GM18517 (cell line): ENCODE data around the gene ZBTB38.

Source experiments
- ATAC-seq: cut with Tn5 transposase; IDR thresholded peaks from one replicate; pipeline ENCODE4 v1.9.1; 2021; ENCODE audit warnings: mild to moderate bottlenecking, moderate library complexity; ENCODE audit not compliant: unreplicated experiment

The ZBTB38 gene

GRCh38 chr3:141368062-141368924, at the start of gene ZBTB38:
TSS of gene ZBTB38 (plus strand) at chr3:141368504. CDS start at chr3:141442389, 73,885 bp downstream.
- ATAC-seq = no peak

DNA sequence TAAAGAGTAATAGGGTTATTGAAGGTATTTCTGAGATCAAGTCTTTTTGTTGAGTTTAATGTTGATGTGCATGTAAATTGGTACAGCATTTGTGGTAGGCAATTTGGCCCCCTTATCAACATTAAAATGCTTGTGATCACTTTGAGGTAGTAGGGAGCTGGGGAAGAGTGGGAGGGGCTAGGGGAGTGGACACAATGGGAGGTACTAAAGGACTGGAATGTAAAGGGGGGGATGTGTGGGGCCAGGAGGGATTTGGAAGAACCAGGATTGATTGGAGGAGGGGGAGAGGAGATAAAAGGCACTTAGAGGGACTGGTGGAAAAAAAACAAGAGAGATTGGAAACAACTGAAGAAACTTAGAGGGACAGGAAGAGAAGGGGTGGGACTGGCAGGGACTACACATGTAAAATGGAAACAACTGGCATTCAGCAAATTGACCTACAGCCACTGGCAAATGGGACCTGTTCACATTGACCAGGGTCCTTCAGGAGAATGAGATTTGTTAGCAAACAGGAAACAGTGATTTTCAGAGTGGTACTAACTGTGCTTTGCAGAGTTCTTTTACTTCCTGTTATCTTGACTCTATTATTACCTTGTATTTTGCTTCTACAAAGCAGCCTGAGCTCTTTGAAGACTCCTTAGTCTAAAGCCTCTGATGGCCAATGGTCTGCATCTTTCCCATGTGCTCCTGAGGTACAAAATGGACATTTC, 47.8 kb upstream of the ZBTB38 start:
- no peak for ATAC-seq

DNA sequence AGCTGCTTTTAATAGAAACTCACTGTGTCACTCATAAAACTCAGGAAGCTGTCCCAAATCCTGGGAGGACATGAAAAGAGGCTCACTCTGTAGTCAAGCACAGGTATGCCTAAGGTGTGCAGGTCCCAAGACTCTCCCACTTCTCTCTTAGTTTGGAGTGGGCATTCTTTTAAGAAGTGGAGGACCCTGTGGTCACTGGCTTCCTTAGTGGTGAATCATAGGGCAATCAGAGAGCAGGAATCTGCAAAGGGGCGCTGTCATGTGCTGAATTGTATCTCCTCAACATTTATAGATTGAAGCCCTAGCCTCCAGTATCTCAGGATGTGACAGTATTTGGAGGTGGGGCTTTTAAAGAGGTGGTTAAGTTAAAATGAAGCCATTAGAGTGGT, 47.2 kb upstream of the ZBTB38 start:
- no peak for ATAC-seq

GRCh38 chr3:141323936-141324704, 44.2 kb upstream of the ZBTB38 start:
- ATAC-seq = no peak

DNA sequence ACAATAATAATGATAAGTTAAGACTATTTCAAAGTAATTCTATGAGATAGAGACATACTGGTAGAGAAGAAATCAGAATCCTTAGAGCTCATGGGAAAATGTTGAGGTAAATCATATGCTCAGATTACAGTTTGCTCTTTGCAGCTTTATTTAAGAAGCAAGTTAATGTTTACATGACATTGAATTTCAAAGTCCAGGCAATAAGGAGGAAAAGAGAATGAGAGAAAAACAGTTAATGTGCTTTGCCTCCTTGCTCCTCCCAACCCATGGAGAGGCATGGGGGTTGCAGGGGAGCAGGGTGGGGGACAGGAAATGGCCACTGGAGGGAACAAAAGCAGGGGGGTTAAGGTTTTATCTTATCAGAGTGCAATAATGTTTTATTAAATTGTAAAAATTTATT, 42.2 kb upstream of the ZBTB38 start:
- ATAC-seq = no peak

DNA sequence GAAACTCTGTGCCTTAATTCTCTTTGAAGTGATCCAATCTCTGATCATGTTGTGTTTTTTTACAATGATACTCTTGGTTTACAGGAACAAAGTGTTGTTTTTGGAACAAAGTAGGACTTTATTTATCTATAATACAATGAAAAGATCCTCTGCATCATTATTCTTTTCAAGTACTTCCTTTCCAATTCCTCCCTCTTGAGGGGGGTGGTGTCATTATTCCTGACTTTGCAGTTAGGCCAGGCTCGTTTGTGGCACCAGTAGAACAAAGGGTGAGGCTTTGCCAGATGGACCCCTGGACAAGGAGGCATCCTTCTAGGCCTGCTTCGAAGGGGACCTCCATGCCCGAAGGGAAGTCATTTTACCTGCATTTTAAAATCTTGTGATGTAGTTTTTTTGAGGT, 41.7 kb upstream of the ZBTB38 start:
- ATAC-seq = no peak

GRCh38 chr3:141328286-141329166, 39.8 kb upstream of the ZBTB38 start:
- ATAC-seq = no peak

- ATAC-seq = no peak
These were observed 38.1 kb upstream of the ZBTB38 start for GRCh38 chr3:141330235-141330634.

GRCh38 chr3:141330718-141331376, 37.5 kb upstream of the ZBTB38 start:
- no peak for ATAC-seq

GRCh38 chr3:141331377-141332318, 36.7 kb upstream of the ZBTB38 start:
- no peak for ATAC-seq

- no peak for ATAC-seq
These were observed 35.9 kb upstream of the ZBTB38 start for GRCh38 chr3:141332416-141332815.

- ATAC-seq = no peak
These were observed 34.3 kb upstream of the ZBTB38 start for GRCh38 chr3:141333836-141334626.

DNA sequence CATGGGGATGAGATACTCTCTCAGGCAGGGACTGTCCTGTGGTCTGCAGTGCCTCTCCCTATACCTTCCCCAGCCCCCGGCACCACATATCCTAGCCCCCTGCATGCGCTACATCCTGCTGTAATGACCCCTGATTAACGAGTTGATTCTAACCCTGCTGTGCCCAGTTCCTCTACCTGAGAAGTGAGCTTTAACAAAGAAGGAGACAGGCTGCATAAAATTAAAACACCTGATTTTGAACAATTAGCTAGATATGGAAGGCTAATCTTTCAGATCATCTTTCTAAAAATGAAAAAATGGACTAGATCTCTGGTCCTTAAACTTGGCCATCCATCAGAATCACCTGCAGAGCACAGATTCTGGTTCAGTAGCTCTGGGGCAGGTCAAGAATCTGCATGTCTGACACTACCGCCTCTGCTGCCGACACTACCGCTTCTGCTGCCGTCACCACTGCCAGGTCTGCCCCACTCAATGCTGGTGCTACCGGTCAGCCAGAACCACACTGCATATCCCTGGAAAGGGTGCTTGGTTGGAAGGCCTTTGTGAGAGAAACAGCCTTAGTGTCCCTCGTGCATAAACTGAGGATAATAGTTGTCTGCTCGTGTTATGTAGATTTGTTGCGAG, 33.6 kb upstream of the ZBTB38 start:
- ATAC-seq = no peak

- ATAC-seq = no peak
These were observed 32.7 kb upstream of the ZBTB38 start for GRCh38 chr3:141335531-141336061.

DNA sequence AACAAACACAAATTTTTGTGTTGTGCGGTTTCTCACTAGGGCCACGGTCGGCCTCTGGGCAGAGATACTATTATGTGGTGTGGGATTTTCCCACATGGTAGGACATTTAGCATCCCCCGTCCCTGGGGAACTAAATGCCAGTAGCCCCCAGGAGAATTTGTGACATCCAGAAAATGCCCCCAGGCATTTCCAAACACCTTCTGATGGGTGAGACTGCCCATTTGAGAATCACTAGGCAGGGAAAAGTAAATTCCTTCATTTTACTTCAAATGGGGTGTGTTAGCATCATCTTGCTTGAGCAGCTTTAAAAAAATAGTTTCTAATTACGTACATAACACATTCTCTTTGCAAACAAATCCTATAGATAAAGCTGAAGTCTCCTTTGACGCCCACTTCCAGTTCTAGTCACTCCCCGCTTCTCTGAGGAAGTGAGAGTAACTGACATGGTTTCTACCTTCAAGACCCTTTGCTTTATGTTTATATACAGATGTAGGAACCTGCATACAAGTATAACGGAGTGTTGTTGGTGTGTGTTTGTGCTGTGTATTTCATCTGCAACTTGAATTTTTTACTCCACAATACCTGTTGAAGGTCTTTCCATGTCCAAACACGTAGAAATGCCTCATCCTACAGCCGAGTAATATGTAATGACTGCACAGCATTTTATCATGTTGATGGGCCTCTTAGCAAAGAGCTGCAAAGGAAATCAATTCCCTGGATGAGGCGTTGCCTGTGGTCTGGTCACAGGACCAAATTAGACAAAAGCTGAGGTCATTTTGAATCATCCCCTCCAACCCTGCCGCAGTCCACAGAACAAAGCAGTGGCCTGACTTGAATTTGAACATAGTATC, 31.4 kb upstream of the ZBTB38 start:
- peak; percentile 91 for ATAC-seq

DNA sequence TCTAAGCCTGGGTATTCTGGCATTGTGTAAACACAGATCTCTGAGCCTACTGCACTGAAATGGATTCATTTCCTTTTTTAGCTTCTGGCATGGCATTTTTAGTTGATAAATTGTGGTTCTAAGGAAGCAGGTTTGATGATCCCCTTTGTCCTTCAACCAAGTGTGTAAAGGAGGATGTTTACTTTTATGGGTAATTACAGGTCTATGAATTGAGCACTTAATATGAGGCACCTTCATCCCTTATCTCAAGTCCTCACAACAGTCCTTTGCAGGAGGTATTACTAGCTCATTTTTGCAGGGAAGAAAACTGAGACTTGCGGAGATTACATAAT, 30.8 kb upstream of the ZBTB38 start:
- no peak for ATAC-seq

- no peak for ATAC-seq
These were observed 30.3 kb upstream of the ZBTB38 start for GRCh38 chr3:141337991-141338390.
